Measurements from ENCODE around the gene TACR2. TPM values are rescaled to one million over a fixed set of nuclear protein-coding genes. Genes with fewer than 3 reads are reported as not detected.

Gene TACR2
- total RNA-seq, 1 experiment from 2014 or later, result 0.57 TPM

DNA sequence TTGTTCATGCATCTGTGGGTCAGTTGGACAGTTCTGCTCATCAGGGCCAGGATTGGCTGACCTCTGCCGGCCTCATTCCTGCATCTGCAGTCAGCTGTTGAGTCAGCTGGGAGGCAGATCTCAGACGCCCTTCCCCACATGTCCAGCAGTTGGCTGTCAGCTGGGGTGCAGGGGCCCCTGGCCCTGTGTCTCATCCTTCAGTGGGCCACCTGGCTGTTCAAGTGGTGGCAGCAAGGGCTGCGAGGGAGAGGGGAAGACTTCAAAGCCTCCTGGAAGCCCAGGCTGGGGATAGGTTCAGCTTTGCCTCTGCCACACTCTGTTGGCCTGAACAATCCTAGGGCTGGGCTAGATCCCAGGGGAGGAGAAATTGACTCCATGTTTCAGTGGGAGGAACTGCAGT is 33.2 kb downstream of the TACR2 start:
- H3K9me3 Mint-ChIP-seq (ENCODE audit: unreplicated experiment), result no peaks in the 10 kb centered on the region
- H3K27me3 Mint-ChIP-seq (ENCODE audit: insufficient read depth, unreplicated experiment), result no peaks in the 10 kb centered on the region
- Histone ChIP-seq H3K4me3 (ENCODE audit: low read depth, low read length) (no peak overlapping the region), H3K36me3 (ENCODE audit: control insufficient read depth, insufficient read depth, low read length) (no peaks in the 10 kb centered on the region), H3K9me3 (no peaks in the 10 kb centered on the region), H3K27me3 (replicated peaks; ENCODE audit: control insufficient read depth, insufficient read depth, low read length) (no peaks in the 10 kb centered on the region), H3K4me1 (peaks cover 19% of the 10 kb centered on the region)
- H3K4me3 Mint-ChIP-seq (ENCODE audit: unreplicated experiment), result no peak overlapping the region
- peak overlapping the region; percentile 29 for H3K27ac Mint-ChIP-seq (ENCODE audit: unreplicated experiment)
- CTCF ChIA-PET, result interaction anchor here (0.8 to 1.6 kb wide), 4 partner anchors 47 to 146 kb away, joined by 3 to 4 read pairs (median 3); no protein-coding TSS in a partner anchor
- TF ChIP-seq, protein P1, sequence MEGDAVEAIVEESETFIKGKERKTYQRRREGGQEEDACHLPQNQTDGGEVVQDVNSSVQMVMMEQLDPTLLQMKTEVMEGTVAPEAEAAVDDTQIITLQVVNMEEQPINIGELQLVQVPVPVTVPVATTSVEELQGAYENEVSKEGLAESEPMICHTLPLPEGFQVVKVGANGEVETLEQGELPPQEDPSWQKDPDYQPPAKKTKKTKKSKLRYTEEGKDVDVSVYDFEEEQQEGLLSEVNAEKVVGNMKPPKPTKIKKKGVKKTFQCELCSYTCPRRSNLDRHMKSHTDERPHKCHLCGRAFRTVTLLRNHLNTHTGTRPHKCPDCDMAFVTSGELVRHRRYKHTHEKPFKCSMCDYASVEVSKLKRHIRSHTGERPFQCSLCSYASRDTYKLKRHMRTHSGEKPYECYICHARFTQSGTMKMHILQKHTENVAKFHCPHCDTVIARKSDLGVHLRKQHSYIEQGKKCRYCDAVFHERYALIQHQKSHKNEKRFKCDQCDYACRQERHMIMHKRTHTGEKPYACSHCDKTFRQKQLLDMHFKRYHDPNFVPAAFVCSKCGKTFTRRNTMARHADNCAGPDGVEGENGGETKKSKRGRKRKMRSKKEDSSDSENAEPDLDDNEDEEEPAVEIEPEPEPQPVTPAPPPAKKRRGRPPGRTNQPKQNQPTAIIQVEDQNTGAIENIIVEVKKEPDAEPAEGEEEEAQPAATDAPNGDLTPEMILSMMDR (IDR thresholded peaks at IDR 0.05; ENCODE audit: insufficient read depth in 1 of 2, low read depth in 1 of 2, low read length in 1 of 2, severe bottlenecking in 1 of 2, unreplicated experiment in 1 of 2), result peak; percentile 16 to 50
- H3K4me1 Mint-ChIP-seq (ENCODE audit: low read depth, unreplicated experiment), result peaks cover 34% of the 10 kb centered on the region
- POLR2A ChIA-PET, result no interaction called here
- peaks cover 6% of the 10 kb centered on the region for H3K36me3 Mint-ChIP-seq (ENCODE audit: insufficient read depth, unreplicated experiment)
- intact Hi-C loops (cut with micrococcal nuclease; ENCODE audit: unreplicated experiment), result no loop called here
- DNase-seq, result peak in 1 of 2 experiments; percentile 59
- BruUV-seq (replicated peaks), result no TSS peak

DNA sequence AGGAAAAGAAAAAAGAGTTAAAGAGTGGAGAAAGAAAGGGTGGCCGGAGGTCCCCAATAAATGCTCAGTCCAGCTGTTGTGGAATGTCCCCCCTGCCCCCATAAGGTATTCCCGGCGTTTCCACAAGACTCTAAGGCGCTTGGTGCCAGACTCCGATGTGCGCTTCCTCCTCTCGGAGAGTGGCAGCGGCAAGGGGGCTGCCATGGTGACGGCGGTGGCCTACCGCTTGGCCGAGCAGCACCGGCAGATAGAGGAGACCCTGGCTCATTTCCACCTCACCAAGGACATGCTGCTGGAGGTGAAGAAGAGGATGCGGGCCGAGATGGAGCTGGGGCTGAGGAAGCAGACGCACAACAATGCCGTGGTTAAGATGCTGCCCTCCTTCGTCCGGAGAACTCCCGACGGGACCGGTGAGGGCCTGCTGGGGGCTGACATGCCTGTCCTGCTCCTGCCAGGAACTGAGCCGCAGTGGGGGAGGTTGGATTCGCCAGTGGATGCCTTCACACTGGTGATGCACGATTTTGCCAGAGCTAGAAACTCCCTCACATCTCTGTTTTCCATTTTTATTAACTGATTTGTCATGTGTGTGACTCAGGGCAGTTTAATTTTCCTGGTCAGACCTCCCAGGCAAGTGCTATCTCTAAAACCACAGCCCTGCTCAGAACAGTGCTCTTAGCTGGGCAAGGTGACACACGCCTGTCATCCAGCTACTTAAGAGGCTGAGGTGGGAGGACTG is 34.2 kb downstream of the TACR2 start:
- no TSS peak for BruUV-seq (replicated peaks)
- H3K36me3 ChIP-seq (ENCODE audit: control insufficient read depth, insufficient read depth, low read length), result no peaks in the 10 kb centered on the region
- Mint-ChIP-seq H3K4me1 (ENCODE audit: low read depth, unreplicated experiment) (peaks cover 34% of the 10 kb centered on the region), H3K36me3 (ENCODE audit: insufficient read depth, unreplicated experiment) (peaks cover 6% of the 10 kb centered on the region), H3K27ac (ENCODE audit: unreplicated experiment) (no peak overlapping the region), H3K27me3 (ENCODE audit: insufficient read depth, unreplicated experiment) (no peaks in the 10 kb centered on the region), H3K4me3 (ENCODE audit: unreplicated experiment) (no peak overlapping the region), H3K9me3 (ENCODE audit: unreplicated experiment) (no peaks in the 10 kb centered on the region)
- no peak for DNase-seq
- POLR2A ChIA-PET, result no interaction called here
- no peaks in the 10 kb centered on the region for H3K9me3 ChIP-seq
- H3K4me1 ChIP-seq, result peaks cover 19% of the 10 kb centered on the region
- TF ChIP-seq, protein P1 (IDR thresholded peaks at IDR 0.05; ENCODE audit: insufficient read depth in 1 of 2, low read depth in 1 of 2, low read length in 1 of 2, severe bottlenecking in 1 of 2, unreplicated experiment in 1 of 2), result no peak
- no peak overlapping the region for H3K4me3 ChIP-seq (ENCODE audit: low read depth, low read length)
- intact Hi-C loops (cut with micrococcal nuclease; ENCODE audit: unreplicated experiment), result no loop called here
- H3K27me3 ChIP-seq (replicated peaks; ENCODE audit: control insufficient read depth, insufficient read depth, low read length), result no peaks in the 10 kb centered on the region
- CTCF ChIA-PET, result interaction anchor here (0.7 to 1.6 kb wide), 4 partner anchors 14 to 145 kb away, joined by 3 read pairs; no protein-coding TSS in a partner anchor

DNA sequence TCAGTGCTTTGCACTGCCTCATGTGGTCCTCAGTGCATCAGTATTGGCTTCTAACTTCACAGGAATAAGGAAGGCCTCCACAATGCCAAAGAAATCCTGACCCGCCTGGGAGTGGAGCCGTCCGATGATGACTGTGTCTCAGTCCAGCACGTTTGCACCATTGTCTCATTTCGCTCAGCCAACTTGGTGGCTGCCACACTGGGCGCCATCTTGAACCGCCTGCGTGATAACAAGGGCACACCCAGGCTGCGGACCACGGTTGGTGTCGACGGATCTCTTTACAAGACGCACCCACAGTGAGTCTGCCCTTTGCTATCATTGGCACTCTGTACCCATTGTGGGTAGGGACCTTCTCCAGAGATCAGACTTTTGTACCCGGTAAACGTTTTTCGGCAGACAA is 36.9 kb downstream of the TACR2 start:
- BruUV-seq (replicated peaks), result no TSS peak
- POLR2A ChIA-PET, result no interaction called here
- no peak for DNase-seq
- CTCF ChIA-PET, result no interaction called here
- Histone ChIP-seq H3K4me1 (peaks cover 1% of the 10 kb centered on the region; the same call in 1 of the 2 replicates), H3K4me3 (ENCODE audit: low read depth, low read length) (no peak overlapping the region), H3K36me3 (ENCODE audit: control insufficient read depth, insufficient read depth, low read length) (no peaks in the 10 kb centered on the region), H3K27me3 (replicated peaks; ENCODE audit: control insufficient read depth, insufficient read depth, low read length) (no peaks in the 10 kb centered on the region), H3K9me3 (no peaks in the 10 kb centered on the region)
- TF ChIP-seq, protein P1 (IDR thresholded peaks at IDR 0.05; ENCODE audit: insufficient read depth in 1 of 2, low read depth in 1 of 2, low read length in 1 of 2, severe bottlenecking in 1 of 2, unreplicated experiment in 1 of 2), result no peak
- intact Hi-C loops (cut with micrococcal nuclease; ENCODE audit: unreplicated experiment), result no loop called here
- H3K4me1 Mint-ChIP-seq (ENCODE audit: low read depth, unreplicated experiment), result peaks cover 17% of the 10 kb centered on the region
- peak overlapping the region; percentile 8 for H3K27ac Mint-ChIP-seq (ENCODE audit: unreplicated experiment)
- no peaks in the 10 kb centered on the region for H3K27me3 Mint-ChIP-seq (ENCODE audit: insufficient read depth, unreplicated experiment)
- H3K4me3 Mint-ChIP-seq (ENCODE audit: unreplicated experiment), result no peak overlapping the region
- H3K36me3 Mint-ChIP-seq (ENCODE audit: insufficient read depth, unreplicated experiment), result peaks cover 6% of the 10 kb centered on the region
- H3K9me3 Mint-ChIP-seq (ENCODE audit: unreplicated experiment), result no peaks in the 10 kb centered on the region
